HEK293 (cell line): ENCODE data around the gene RAB23.

Experiments
- ATF2 ChIP-seq: fragments of 450-650 bp; formaldehyde crosslinking; IDR thresholded peaks from 2 replicates; pipeline ENCODE4 v1.5.1; 2016; ENCODE audit warnings: missing biosample characterization, missing genetic modification characterization, low read depth
- KLF17 ChIP-seq: fragments of 450-650 bp; formaldehyde crosslinking; IDR thresholded peaks from 2 replicates; pipeline ENCODE4 v1.5.1; 2016; ENCODE audit warnings: missing biosample characterization, missing genetic modification characterization
- KLF7 ChIP-seq: fragments of 450-650 bp; formaldehyde crosslinking; IDR thresholded peaks from 2 replicates; pipeline ENCODE4 v1.5.1; 2016; ENCODE audit warnings: missing biosample characterization, missing genetic modification characterization, borderline replicate concordance
- PATZ1 ChIP-seq: fragments of 450-650 bp; formaldehyde crosslinking; IDR thresholded peaks from 2 replicates; pipeline ENCODE4 v1.5.1; 2016; ENCODE audit warnings: missing biosample characterization, missing genetic modification characterization
- PRDM6 ChIP-seq: fragments of 450-650 bp; formaldehyde crosslinking; IDR thresholded peaks from 2 replicates; pipeline ENCODE4 v1.5.1; 2017; ENCODE audit warnings: missing biosample characterization, missing genetic modification characterization
- SP2 ChIP-seq: fragments of 450-650 bp; formaldehyde crosslinking; IDR thresholded peaks from 2 replicates; pipeline ENCODE4 v1.5.1; 2016; ENCODE audit warnings: missing biosample characterization, missing genetic modification characterization
- YY1 ChIP-seq: fragments of 450-650 bp; formaldehyde crosslinking; IDR thresholded peaks from 2 replicates; pipeline ENCODE4 v1.5.1; 2018; ENCODE audit warnings: missing biosample characterization, missing genetic modification characterization
- ZBTB17 ChIP-seq: fragments of 450-650 bp; formaldehyde crosslinking; IDR thresholded peaks from 2 replicates; pipeline ENCODE4 v1.5.1; 2016; ENCODE audit warnings: missing biosample characterization, missing genetic modification characterization
- ZBTB21 ChIP-seq: fragments of 450-650 bp; formaldehyde crosslinking; IDR thresholded peaks from 2 replicates; pipeline ENCODE4 v1.5.1; 2017; ENCODE audit warnings: missing biosample characterization, missing genetic modification characterization
- ZFHX2 ChIP-seq: fragments of 450-650 bp; formaldehyde crosslinking; conservative IDR thresholded peaks from 2 replicates; pipeline ENCODE4 v1.5.1; 2016; ENCODE audit warnings: missing biosample characterization, missing genetic modification characterization
- ZNF23 ChIP-seq: fragments of 450-650 bp; formaldehyde crosslinking; IDR thresholded peaks from 2 replicates; pipeline ENCODE4 v1.5.1; 2016; ENCODE audit warnings: missing biosample characterization, missing genetic modification characterization, borderline replicate concordance
- ZNF280C ChIP-seq: fragments of 450-650 bp; formaldehyde crosslinking; IDR thresholded peaks from 2 replicates; pipeline ENCODE4 v1.5.1; 2016; ENCODE audit warnings: missing biosample characterization, missing genetic modification characterization
- ZNF280D ChIP-seq: fragments of 450-650 bp; formaldehyde crosslinking; IDR thresholded peaks from 2 replicates; pipeline ENCODE4 v1.5.1; 2016; ENCODE audit warnings: missing biosample characterization, missing genetic modification characterization
- ZNF335 ChIP-seq: fragments of 450-650 bp; formaldehyde crosslinking; conservative IDR thresholded peaks from 2 replicates; pipeline ENCODE4 v1.5.1; 2016; ENCODE audit warnings: missing biosample characterization, missing genetic modification characterization
- ZNF350 ChIP-seq: fragments of 450-650 bp; formaldehyde crosslinking; IDR thresholded peaks from 2 replicates; pipeline ENCODE4 v1.5.0; 2017; ENCODE audit warnings: missing biosample characterization, mild to moderate bottlenecking, missing genetic modification characterization
- ZNF449 ChIP-seq: fragments of 450-650 bp; formaldehyde crosslinking; IDR thresholded peaks from 2 replicates; pipeline ENCODE4 v1.5.1; 2017; ENCODE audit warnings: missing biosample characterization, mild to moderate bottlenecking, missing genetic modification characterization, moderate library complexity
- ZNF555 ChIP-seq: fragments of 450-650 bp; formaldehyde crosslinking; conservative IDR thresholded peaks from 2 replicates; pipeline ENCODE4 v1.5.1; 2017; ENCODE audit warnings: missing biosample characterization, mild to moderate bottlenecking, missing genetic modification characterization, inconsistent platforms
- ZNF580 ChIP-seq: fragments of 450-650 bp; formaldehyde crosslinking; IDR thresholded peaks from 2 replicates; pipeline ENCODE4 v1.5.1; 2016; ENCODE audit warnings: missing biosample characterization, missing genetic modification characterization
- ZNF624 ChIP-seq: fragments of 450-650 bp; formaldehyde crosslinking; IDR thresholded peaks from 2 replicates; pipeline ENCODE4 v1.5.1; 2017; ENCODE audit warnings: missing biosample characterization, missing genetic modification characterization
- ZNF692 ChIP-seq: fragments of 450-650 bp; formaldehyde crosslinking; IDR thresholded peaks from 2 replicates; pipeline ENCODE4 v1.5.1; 2016; ENCODE audit warnings: missing biosample characterization, missing genetic modification characterization
- ZNF791 ChIP-seq: fragments of 450-650 bp; formaldehyde crosslinking; IDR thresholded peaks from 2 replicates; pipeline ENCODE4 v1.5.1; 2016; ENCODE audit warnings: missing biosample characterization, missing genetic modification characterization
- ZSCAN30 ChIP-seq: fragments of 450-650 bp; IDR thresholded peaks from 2 replicates; pipeline ENCODE4 v1.5.1; 2018; ENCODE audit warnings: missing biosample characterization, mild to moderate bottlenecking, missing genetic modification characterization, moderate library complexity

RAB23 gene

GRCh38 chr6:57172136-57173055, 49.7 kb downstream of the RAB23 start, which contains the start of gene BAG2 (continued):
- no peak for TF ChIP-seq ZNF280D (tag by site-specific recombination)
- TF ChIP-seq KLF17 (tag by site-specific recombination): no peak
- peak; percentile 9; the same call in 1 of the 2 replicates for TF ChIP-seq ZNF580 (tag by site-specific recombination)
- TF ChIP-seq ZNF280C (tag by site-specific recombination): no peak
- peak; percentile 23; the same call in 1 of the 2 replicates for TF ChIP-seq KLF7 (tag by site-specific recombination)
- peak; percentile 77 for TF ChIP-seq SP2 (tag by site-specific recombination)
- TF ChIP-seq ZNF449 (tag by site-specific recombination): peak; percentile 8; the same call in 1 of the 2 replicates
- TF ChIP-seq ZNF791 (tag by site-specific recombination): no peak
- TF ChIP-seq ZNF350 (tag by site-specific recombination): no peak
- 0 out of 2 replicates have a peak, but pooled peaks have one; percentile 23 for TF ChIP-seq ZBTB21 (tag by site-specific recombination)
- peak; percentile 89 for TF ChIP-seq ZFHX2 (tag by site-specific recombination)
- TF ChIP-seq ZNF624 (tag by site-specific recombination): no peak
- peak; percentile 84 for TF ChIP-seq ZSCAN30 (tag by site-specific recombination)
- TF ChIP-seq ZBTB17 (tag by site-specific recombination): peak; percentile 79
- TF ChIP-seq ZNF555 (tag by site-specific recombination): no peak
- peak; percentile 85 for TF ChIP-seq ZNF692 (tag by site-specific recombination)
- no peak for TF ChIP-seq PRDM6
- peak; percentile 19; the same call in 1 of the 2 replicates for TF ChIP-seq YY1 (tag by site-specific recombination)
- TF ChIP-seq ZNF335 (tag by site-specific recombination): peak; percentile 93
- TF ChIP-seq PATZ1 (tag by site-specific recombination): peak; percentile 96
- TF ChIP-seq ATF2: 0 out of 2 replicates have a peak, but pooled peaks have one; percentile 4
- no peak for TF ChIP-seq ZNF23
